Kidney glomerular epithelial cell (primary cell): ENCODE data around the gene SFXN2.
A peak's percentile ranks its signal among the peaks of the same experiment; 100 is the strongest.
"Not testable (repeated sequence)": the region's sequence is repeated elsewhere in the genome, so short reads cannot be mapped to it uniquely, and the experiment has no call there.

Experiments used
- DNase-seq: peaks from one replicate; lab custom pipeline; 2025; lab: John Stamatoyannopoulos, UW

SFXN2 gene

DNA sequence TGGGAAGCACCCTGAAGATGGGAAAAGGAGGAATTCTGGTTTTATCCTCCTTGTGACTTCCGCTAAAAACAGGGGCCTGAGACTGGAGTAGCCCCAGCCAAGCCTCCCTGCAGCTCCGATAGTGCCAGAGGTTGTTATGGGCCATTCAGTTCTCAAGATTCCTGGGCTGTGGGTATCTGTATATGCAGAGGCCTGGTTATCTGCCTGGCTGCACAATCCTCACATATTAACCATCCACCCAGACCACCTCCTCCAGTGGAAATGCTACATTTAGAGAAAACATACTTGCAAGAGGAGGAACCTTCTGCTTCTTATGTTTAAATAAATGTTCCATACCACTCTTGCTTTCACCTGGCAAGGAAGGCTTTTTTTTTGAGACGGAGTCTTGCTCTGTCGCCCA lies 34.8 kb upstream of the SFXN2 start:
- peak; percentile 24 for DNase-seq

- no peak for DNase-seq
Measured at GRCh38 chr10:102681696-102682095, 32.7 kb upstream of the SFXN2 start.

- DNase-seq = no peak
Measured at GRCh38 chr10:102682416-102682815, 32.0 kb upstream of the SFXN2 start.

DNA sequence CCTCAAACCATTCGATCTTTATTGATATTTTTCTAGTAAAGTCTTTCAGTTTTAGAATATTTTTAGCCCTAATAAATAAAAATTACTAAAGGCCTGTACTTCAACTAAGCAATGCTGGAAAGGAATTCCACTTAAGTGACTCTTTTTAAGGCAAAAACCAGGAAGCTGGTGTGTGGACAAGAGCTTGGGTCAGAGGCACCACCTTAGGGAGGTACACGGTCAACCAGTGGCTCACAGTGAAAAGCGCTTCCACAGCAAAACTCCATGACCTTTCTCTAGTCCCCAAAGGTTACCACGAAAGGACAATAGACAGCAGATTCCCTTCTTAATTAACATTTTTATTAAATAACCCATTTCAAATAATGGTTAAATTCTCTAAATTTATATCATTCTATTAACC lies 31.5 kb upstream of the SFXN2 start:
- no peak for DNase-seq

DNA sequence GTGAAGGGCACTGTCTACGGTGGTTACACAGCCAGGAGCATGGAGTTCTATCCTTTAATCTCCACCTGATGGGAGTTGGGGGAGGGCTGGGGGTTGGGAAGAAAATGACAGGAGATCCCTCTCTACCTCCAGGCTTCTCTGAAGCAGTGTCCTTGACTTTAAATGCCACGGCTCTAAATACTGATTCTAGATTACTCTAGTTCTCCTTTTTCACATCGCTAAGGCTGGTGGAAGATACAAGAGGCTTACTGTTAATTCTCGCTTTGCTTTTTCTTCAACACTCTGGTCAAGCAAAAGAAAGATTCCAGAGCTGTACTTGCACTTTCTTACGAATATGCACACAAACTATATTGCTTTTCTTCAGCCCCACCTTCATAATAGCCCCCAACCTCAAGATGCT lies 30.7 kb upstream of the SFXN2 start:
- no peak for DNase-seq

GRCh38 chr10:102691285-102692066 lies 23.0 kb upstream of the SFXN2 start:
- no peak for DNase-seq

GRCh38 chr10:102695401-102695800 lies 19.0 kb upstream of the SFXN2 start:
- peak; percentile 10 for DNase-seq

DNA sequence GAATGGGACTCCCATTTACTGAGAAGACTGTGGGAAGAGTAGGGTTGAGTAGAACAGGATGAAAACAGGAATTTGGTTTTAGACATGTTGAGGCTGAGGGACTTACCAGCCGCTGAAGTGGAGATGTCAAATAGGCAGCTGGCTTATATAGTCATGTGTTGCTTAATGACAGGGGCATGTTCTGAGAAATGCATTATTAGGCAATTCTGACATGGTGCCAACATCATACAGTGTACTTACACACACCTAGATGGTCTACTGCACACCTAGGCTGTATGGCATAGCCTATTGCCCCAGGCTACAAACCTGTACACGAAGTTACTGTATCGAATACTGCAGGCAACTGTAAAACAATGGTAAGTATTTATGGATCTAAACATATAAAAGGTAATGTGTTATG lies 17.7 kb upstream of the SFXN2 start:
- no peak for DNase-seq

DNA sequence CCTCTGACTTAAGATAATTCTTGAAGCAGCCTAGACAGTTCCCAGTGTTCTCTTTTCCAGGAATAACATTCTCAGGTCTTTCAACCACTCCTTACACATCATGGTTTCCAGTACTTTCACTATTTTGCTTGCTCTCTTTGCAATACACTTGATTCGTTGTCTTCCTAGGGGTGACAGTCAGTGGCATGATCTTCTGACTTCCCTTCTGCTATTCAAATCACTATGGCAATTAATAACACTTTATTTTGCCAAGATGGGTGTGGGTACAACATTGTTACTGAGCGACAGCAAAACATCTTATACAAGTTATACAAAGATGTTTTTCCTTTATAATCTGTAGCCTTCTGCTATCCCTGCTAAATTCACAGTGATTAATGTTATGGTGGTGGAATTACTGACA lies 15.5 kb upstream of the SFXN2 start:
- no peak for DNase-seq

- DNase-seq = no peak
Measured at GRCh38 chr10:102701272-102701671, 13.2 kb upstream of the SFXN2 start.

GRCh38 chr10:102701796-102702195 lies 12.6 kb upstream of the SFXN2 start:
- no peak for DNase-seq

GRCh38 chr10:102702742-102703141 lies 11.7 kb upstream of the SFXN2 start:
- DNase-seq = no peak

- peak; percentile 83 for DNase-seq
Measured at GRCh38 chr10:102704915-102705314, 9.5 kb upstream of the SFXN2 start.

- DNase-seq = no peak
Measured at GRCh38 chr10:102705531-102705930, 8.9 kb upstream of the SFXN2 start.

- peak; percentile 18 for DNase-seq
Measured at GRCh38 chr10:102710609-102711008, 3.8 kb upstream of the SFXN2 start.

GRCh38 chr10:102712089-102712488 lies 2.3 kb upstream of the SFXN2 start:
- DNase-seq = no peak

- no peak for DNase-seq
Measured at GRCh38 chr10:102712843-102713538, 1.4 kb upstream of the SFXN2 start.

DNA sequence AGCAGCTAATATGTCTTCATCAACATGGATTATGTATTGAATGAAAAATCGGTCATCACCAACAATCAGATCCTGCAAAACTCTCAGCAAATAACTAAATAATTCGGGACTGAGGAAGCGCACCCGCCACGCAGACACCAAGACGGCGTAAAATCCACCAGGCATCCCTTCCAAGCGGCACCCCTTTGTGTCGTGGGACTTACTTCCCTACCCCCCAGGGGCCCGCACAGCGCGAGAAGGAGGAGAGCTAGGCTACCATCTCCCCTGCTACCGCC lies 960 bp upstream of the SFXN2 start:
- peak; percentile 70 for DNase-seq

DNA sequence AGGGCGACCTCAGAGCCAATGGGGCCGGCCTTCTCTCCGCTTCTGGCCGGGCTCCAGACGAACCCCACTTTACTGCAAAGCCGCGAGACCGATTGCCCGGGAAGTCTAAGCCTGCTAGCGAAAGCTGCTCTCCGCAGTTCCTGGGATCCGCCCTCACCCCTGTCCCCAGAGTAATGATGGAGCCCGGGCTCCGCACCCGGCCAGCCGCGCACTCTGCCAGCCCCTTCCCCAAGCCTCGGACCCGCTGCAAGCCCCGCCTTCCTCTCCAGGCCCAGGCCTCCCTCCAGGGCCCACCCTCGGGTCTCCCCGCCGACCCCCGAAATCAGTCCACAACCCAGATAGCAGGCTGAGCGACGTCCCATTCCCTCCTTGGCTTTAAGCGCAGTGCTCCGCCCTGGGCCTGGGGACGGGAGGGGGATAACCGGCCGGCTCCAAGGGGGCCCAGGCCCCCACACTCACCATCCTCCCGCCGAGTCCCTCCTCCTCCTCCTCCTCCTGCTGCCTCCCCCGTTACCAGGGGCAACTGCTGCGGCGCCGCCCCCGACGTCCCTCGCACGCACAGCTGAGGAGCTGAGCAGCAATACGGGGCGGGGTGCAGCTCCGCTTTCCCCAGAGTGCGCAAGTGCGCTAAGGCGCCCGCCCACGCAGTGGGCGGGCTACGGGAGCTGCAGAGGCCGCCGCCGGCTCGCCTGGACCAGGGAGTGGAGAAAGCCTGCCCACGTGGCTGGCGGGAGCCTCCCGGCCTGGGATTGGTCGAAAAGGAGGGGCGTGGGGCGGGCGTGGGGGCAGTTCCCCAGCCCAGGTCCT lies 419 bp upstream of the SFXN2 start, which contains the start of gene ARL3:
ARL3 (minus strand) TSS at position 584 of the 807 bp plus-strand sequence; CDS start at position 462, 122 bp downstream.
- peak; percentile 89 for DNase-seq

- DNase-seq = no peak
Measured at GRCh38 chr10:102715880-102716279, 1.4 kb downstream of the SFXN2 start.

DNA sequence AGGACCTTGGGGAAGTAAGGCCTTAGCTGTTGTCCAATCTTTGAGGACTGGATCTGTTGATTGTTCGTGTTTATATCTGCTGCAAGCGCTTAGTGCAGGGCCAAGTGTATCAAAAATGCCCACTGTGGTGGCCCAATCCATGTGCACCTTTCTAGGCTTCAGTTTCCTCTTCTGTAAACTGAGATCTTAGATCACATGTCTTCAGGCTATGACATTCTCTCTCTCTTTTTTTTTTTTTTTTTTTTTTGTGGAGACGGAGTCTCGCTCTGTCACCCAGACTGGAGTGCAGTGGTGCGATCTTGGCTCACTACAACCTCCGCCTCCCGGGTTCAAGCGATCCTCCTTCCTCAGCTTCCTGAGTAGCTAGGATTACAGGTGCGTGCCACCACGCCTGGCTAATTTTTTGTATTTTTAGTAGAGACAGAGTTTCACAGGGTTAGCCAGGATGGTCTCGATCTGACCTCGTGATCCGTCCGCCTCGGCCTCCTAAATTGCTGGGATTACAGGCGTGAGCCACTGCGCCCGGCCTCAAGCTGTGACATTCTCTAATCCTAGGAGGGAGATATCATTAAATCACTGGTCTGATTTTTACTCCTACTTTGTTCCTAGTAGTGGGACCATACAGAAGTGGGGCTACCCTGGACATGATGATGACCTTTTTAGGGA lies 2.6 kb downstream of the SFXN2 start:
- DNase-seq = not testable (repeated sequence)

DNA sequence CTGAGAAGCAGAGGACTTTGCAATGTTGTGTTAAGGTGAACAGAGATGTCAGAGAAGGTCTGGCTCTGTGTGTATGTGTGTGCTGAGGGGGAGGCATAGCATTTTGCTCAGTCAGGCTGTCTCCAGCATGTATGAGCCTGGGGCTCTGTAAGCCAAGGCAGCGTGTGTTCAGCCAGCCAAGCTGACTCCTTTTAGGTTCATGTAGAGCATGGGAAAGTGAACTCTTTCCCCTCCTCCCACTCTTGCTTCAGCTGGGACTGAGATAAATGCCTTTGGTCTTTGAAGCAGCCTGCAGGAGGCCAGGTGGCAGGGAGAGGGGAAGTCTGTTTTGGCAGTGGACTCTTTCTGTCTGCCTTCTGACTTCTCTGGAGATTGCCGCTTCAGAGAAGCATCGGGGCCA lies 3.8 kb downstream of the SFXN2 start:
- peak; percentile 56 for DNase-seq
